Stimulated activated CD4-positive, alpha-beta T cell treated with anti-CD3 and anti-CD28 coated beads, Interleukin-12 subunit alpha, Interleukin-12 subunit beta, amount 100 ng/mL, for 24 hours (primary cell): ENCODE results near the gene HOXD3.

Experiments used
- DNase-seq, 2 experiments: peaks; one replicate each; pipeline ENCODE4 v3.0.0-alpha.2; 2020; ENCODE audit warnings: low read depth in 2 of 2

Gene HOXD3

GRCh38 chr2:176149481-176149938 is 7.6 kb upstream of the HOXD3 start:
- DNase-seq: no peak

GRCh38 chr2:176149939-176150583 is 7.0 kb upstream of the HOXD3 start:
- DNase-seq: no peak

- DNase-seq: no peak
Measured at GRCh38 chr2:176150584-176151441, 6.3 kb upstream of the HOXD3 start.

GRCh38 chr2:176151442-176152287 is 5.4 kb upstream of the HOXD3 start, which contains the start of gene HOXD4:
Gene HOXD4 (plus strand): TSS chr2:176151550. CDS start chr2:176151634, 84 bp downstream.
- no peak for DNase-seq

- DNase-seq: no peak
Measured at GRCh38 chr2:176152350-176153181, 4.5 kb upstream of the HOXD3 start.

GRCh38 chr2:176154576-176155252 is 2.4 kb upstream of the HOXD3 start:
- DNase-seq: no peak

GRCh38 chr2:176155356-176156044 is 1.6 kb upstream of the HOXD3 start:
- DNase-seq: no peak

- no peak for DNase-seq
Measured at GRCh38 chr2:176156301-176156806, 753 bp upstream of the HOXD3 start.

- no peak for DNase-seq
Measured at GRCh38 chr2:176157499-176158185, 535 bp downstream of the HOXD3 start.

GRCh38 chr2:176158186-176158591 is 1.1 kb downstream of the HOXD3 start:
- DNase-seq: no peak

GRCh38 chr2:176158855-176159662 is 2.0 kb downstream of the HOXD3 start:
- DNase-seq: no peak

GRCh38 chr2:176159663-176160250 is 2.6 kb downstream of the HOXD3 start:
- DNase-seq: no peak

- no peak for DNase-seq
Measured at GRCh38 chr2:176160251-176160985, 3.3 kb downstream of the HOXD3 start.

GRCh38 chr2:176160986-176161824 is 4.1 kb downstream of the HOXD3 start:
- DNase-seq: no peak

- DNase-seq: no peak
Measured at GRCh38 chr2:176161825-176162626, 4.9 kb downstream of the HOXD3 start.
